ENCODE data around the gene TBCD. TPM values are rescaled to one million over a fixed set of nuclear protein-coding genes. Genes with fewer than 3 reads are reported as not detected.

The TBCD gene
- total RNA-seq, 1 experiment from 2014 or later: 129 TPM

GRCh38 chr17:82767041-82767754, 15.3 kb downstream of the TBCD start:
- H3K79me2 ChIP-seq (ENCODE audit: insufficient read depth, low read length): peaks cover 2% of the 10 kb centered on the region; the same call in 1 of the 2 replicates
- H4K91ac ChIP-seq (ENCODE audit: insufficient read length, low read depth, low read length): no peak overlapping the region
- Mint-ChIP-seq H3K36me3 (ENCODE audit: insufficient read depth in 1 of 3, low read depth in 3 of 3) (peaks cover 31 to 84% (median 78%) of the 10 kb centered on the region in 3 experiments; a peak in 6 of 7 replicates), H3K4me3 (no peak overlapping the region), H3K27me3 (ENCODE audit: low read depth) (no peaks in the 10 kb centered on the region), H3K4me1 (no peaks in the 10 kb centered on the region), H3K27ac (peak overlapping the region in 2 of 3 experiments; percentile 25 to 94; a peak in 2 of 7 replicates), H3K9me3 (no peaks in the 10 kb centered on the region)
- H3K4ac ChIP-seq (ENCODE audit: low read depth, low read length): no peak overlapping the region
- no peak overlapping the region for H3T11ph ChIP-seq (ENCODE audit: low read length)
- H3K18ac ChIP-seq (ENCODE audit: insufficient read length, low read depth, low read length): no peak overlapping the region
- H3K23me2 ChIP-seq (ENCODE audit: insufficient read length, low read depth, low read length, poor library complexity, severe bottlenecking): no peaks in the 10 kb centered on the region
- no peak overlapping the region for H2BK12ac ChIP-seq (ENCODE audit: insufficient read length, low read depth, low read length)
- DNase-seq: peak; percentile 77
- H3K56ac ChIP-seq (ENCODE audit: insufficient read length, low read depth, low read length): no peak overlapping the region
- H2BK120ac ChIP-seq (ENCODE audit: low read depth, low read length, poor library complexity, severe bottlenecking): no peak overlapping the region
- H3K27me3 ChIP-seq (ENCODE audit: insufficient read depth, low read length): no peaks in the 10 kb centered on the region
- H2BK20ac ChIP-seq (ENCODE audit: low read depth, low read length, poor library complexity, severe bottlenecking): no peak overlapping the region
- WGBS (ENCODE audit: extremely low coverage, insufficient read length, low lambda C conversion rate): no CpG with 5 or more reads among the region's 24 CpGs
- TF ChIP-seq, protein P1, sequence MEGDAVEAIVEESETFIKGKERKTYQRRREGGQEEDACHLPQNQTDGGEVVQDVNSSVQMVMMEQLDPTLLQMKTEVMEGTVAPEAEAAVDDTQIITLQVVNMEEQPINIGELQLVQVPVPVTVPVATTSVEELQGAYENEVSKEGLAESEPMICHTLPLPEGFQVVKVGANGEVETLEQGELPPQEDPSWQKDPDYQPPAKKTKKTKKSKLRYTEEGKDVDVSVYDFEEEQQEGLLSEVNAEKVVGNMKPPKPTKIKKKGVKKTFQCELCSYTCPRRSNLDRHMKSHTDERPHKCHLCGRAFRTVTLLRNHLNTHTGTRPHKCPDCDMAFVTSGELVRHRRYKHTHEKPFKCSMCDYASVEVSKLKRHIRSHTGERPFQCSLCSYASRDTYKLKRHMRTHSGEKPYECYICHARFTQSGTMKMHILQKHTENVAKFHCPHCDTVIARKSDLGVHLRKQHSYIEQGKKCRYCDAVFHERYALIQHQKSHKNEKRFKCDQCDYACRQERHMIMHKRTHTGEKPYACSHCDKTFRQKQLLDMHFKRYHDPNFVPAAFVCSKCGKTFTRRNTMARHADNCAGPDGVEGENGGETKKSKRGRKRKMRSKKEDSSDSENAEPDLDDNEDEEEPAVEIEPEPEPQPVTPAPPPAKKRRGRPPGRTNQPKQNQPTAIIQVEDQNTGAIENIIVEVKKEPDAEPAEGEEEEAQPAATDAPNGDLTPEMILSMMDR (conservative IDR thresholded peaks at IDR 0.05): peak; percentile 90
- H4K8ac ChIP-seq (replicated peaks; ENCODE audit: insufficient read length, low read depth, low read length): no peak overlapping the region
- H3K9me3 ChIP-seq (ENCODE audit: control insufficient read depth, low read depth, low read length): no peaks in the 10 kb centered on the region
- no peak overlapping the region for H3K27ac ChIP-seq (ENCODE audit: insufficient read length, low read depth, low read length)
- H4K20me1 ChIP-seq (ENCODE audit: control insufficient read depth, insufficient read depth, insufficient read length): no peaks in the 10 kb centered on the region
- no peak overlapping the region for H2BK5ac ChIP-seq (ENCODE audit: insufficient read length, low read length)
- no peak overlapping the region for H4K5ac ChIP-seq (ENCODE audit: insufficient read length, low read depth, low read length)
- no peak overlapping the region for H2AK5ac ChIP-seq (ENCODE audit: insufficient read length, low read length)
- H3K79me1 ChIP-seq (ENCODE audit: insufficient read depth, low read depth, low read length, poor library complexity, severe bottlenecking): peaks cover 2% of the 10 kb centered on the region
- no peak overlapping the region for H3K4me2 ChIP-seq (ENCODE audit: insufficient read depth, insufficient read length, low read length)
- H3K9ac ChIP-seq (ENCODE audit: extremely low read depth, insufficient read length, low read length): no peak overlapping the region
- no peak overlapping the region for H3K14ac ChIP-seq (ENCODE audit: insufficient read depth, low read length)
- no peaks in the 10 kb centered on the region for H3K4me1 ChIP-seq (ENCODE audit: insufficient read depth, low read length)
- H2BK15ac ChIP-seq (ENCODE audit: low read depth, low read length): no peak overlapping the region
- no peak overlapping the region for H3K23ac ChIP-seq (ENCODE audit: insufficient read length, low read depth, low read length)
- no peak overlapping the region for H2AFZ ChIP-seq (ENCODE audit: low read length)
